H1 (cell line): ENCODE measurements around the gene UNC13D. TPM values are rescaled to one million over a fixed set of nuclear protein-coding genes. Genes with fewer than 3 reads are reported as not detected.

Source experiments
- BACH1 ChIP-seq: IDR thresholded peaks from 2 replicates; pipeline ENCODE4 v1.6.1; 2012; ENCODE audit warnings: low read length, improper control_type of control experiment
- CHD1 ChIP-seq: IDR thresholded peaks from 2 replicates; pipeline ENCODE4 v1.6.1; 2012; ENCODE audit warnings: low read depth, low read length, improper control_type of control experiment
- KDM4A ChIP-seq: IDR thresholded peaks from one replicate; pipeline ENCODE4 v1.7.1; 2012; ENCODE audit warnings: low read depth, mild to moderate bottlenecking, moderate library complexity, low read length, inconsistent platforms; ENCODE audit not compliant: severe bottlenecking
- SAP30 ChIP-seq: fragments of 300-600 bp; sonication (generic); IDR thresholded peaks from 2 replicates; pipeline ENCODE4 v1.7.1; 2012; ENCODE audit warnings: low read length, moderate library complexity, mild to moderate bottlenecking, inconsistent platforms; ENCODE audit not compliant: insufficient read depth, insufficient replicate concordance
- SP1 ChIP-seq: IDR thresholded peaks from 2 replicates; pipeline ENCODE4 v1.6.1; 2011; ENCODE audit warnings: low read depth, low read length
- SP2 ChIP-seq: IDR thresholded peaks from 2 replicates; pipeline ENCODE4 v1.6.1; 2012; ENCODE audit warnings: mild to moderate bottlenecking, low read length, inconsistent platforms
- TCF12 ChIP-seq: IDR thresholded peaks from 2 replicates; pipeline ENCODE4 v1.6.1; 2011; ENCODE audit warnings: low read depth, mild to moderate bottlenecking, low read length
- polyA plus RNA-seq, 7 experiments: library from polyadenylated mRNA; depleted of rRNA in 3 of 7; stranded (reverse) in 5 of 7; unstranded in 2 of 7; fragments of >200 nt in 5 of 7; fragments of 200-250 nt in 2 of 7; gene quantifications; 1 replicate in 5 of 7; 2 replicates in 1 of 7; 4 replicates in 1 of 7; pipeline versions ENCODE4 v1.2.1 to v1.2.3, GENCODE V29; 2011 to 2013; ENCODE audit warnings: missing spikeins in 2 of 7, mixed read lengths in 2 of 7
- total RNA-seq: library from RNA; stranded (reverse); fragmentation: NEBNext Ultra II Directional; extraction: Animal tissue kit (Norgen Biotek cat#: 25700); gene quantifications from 2 replicates; pipeline ENCODE4 v1.2.1, GENCODE V29; 2021
- TF ChIP-seq, protein P1 (sequence below): fragments of 300-600 bp; sonication (generic); IDR thresholded peaks from 2 replicates; pipeline ENCODE4 v1.7.1; 2012; ENCODE audit warnings: low read length, moderate library complexity, mild to moderate bottlenecking, inconsistent platforms; ENCODE audit not compliant: insufficient replicate concordance

Gene UNC13D
- total and polyA plus RNA-seq, 2 of the 8 experiments (the other 6 are each of a cell fraction or from before 2014, with no cell fraction given): 3.6 to 8.4 TPM

- TF ChIP-seq, protein P1, sequence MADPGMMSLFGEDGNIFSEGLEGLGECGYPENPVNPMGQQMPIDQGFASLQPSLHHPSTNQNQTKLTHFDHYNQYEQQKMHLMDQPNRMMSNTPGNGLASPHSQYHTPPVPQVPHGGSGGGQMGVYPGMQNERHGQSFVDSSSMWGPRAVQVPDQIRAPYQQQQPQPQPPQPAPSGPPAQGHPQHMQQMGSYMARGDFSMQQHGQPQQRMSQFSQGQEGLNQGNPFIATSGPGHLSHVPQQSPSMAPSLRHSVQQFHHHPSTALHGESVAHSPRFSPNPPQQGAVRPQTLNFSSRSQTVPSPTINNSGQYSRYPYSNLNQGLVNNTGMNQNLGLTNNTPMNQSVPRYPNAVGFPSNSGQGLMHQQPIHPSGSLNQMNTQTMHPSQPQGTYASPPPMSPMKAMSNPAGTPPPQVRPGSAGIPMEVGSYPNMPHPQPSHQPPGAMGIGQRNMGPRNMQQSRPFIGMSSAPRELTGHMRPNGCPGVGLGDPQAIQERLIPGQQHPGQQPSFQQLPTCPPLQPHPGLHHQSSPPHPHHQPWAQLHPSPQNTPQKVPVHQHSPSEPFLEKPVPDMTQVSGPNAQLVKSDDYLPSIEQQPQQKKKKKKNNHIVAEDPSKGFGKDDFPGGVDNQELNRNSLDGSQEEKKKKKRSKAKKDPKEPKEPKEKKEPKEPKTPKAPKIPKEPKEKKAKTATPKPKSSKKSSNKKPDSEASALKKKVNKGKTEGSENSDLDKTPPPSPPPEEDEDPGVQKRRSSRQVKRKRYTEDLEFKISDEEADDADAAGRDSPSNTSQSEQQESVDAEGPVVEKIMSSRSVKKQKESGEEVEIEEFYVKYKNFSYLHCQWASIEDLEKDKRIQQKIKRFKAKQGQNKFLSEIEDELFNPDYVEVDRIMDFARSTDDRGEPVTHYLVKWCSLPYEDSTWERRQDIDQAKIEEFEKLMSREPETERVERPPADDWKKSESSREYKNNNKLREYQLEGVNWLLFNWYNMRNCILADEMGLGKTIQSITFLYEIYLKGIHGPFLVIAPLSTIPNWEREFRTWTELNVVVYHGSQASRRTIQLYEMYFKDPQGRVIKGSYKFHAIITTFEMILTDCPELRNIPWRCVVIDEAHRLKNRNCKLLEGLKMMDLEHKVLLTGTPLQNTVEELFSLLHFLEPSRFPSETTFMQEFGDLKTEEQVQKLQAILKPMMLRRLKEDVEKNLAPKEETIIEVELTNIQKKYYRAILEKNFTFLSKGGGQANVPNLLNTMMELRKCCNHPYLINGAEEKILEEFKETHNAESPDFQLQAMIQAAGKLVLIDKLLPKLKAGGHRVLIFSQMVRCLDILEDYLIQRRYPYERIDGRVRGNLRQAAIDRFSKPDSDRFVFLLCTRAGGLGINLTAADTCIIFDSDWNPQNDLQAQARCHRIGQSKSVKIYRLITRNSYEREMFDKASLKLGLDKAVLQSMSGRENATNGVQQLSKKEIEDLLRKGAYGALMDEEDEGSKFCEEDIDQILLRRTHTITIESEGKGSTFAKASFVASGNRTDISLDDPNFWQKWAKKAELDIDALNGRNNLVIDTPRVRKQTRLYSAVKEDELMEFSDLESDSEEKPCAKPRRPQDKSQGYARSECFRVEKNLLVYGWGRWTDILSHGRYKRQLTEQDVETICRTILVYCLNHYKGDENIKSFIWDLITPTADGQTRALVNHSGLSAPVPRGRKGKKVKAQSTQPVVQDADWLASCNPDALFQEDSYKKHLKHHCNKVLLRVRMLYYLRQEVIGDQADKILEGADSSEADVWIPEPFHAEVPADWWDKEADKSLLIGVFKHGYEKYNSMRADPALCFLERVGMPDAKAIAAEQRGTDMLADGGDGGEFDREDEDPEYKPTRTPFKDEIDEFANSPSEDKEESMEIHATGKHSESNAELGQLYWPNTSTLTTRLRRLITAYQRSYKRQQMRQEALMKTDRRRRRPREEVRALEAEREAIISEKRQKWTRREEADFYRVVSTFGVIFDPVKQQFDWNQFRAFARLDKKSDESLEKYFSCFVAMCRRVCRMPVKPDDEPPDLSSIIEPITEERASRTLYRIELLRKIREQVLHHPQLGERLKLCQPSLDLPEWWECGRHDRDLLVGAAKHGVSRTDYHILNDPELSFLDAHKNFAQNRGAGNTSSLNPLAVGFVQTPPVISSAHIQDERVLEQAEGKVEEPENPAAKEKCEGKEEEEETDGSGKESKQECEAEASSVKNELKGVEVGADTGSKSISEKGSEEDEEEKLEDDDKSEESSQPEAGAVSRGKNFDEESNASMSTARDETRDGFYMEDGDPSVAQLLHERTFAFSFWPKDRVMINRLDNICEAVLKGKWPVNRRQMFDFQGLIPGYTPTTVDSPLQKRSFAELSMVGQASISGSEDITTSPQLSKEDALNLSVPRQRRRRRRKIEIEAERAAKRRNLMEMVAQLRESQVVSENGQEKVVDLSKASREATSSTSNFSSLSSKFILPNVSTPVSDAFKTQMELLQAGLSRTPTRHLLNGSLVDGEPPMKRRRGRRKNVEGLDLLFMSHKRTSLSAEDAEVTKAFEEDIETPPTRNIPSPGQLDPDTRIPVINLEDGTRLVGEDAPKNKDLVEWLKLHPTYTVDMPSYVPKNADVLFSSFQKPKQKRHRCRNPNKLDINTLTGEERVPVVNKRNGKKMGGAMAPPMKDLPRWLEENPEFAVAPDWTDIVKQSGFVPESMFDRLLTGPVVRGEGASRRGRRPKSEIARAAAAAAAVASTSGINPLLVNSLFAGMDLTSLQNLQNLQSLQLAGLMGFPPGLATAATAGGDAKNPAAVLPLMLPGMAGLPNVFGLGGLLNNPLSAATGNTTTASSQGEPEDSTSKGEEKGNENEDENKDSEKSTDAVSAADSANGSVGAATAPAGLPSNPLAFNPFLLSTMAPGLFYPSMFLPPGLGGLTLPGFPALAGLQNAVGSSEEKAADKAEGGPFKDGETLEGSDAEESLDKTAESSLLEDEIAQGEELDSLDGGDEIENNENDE: no peak
- TF ChIP-seq KDM4A: no peak
- TF ChIP-seq BACH1: no peak
- TF ChIP-seq SP1: no peak
- TF ChIP-seq CHD1: no peak
- TF ChIP-seq SAP30: no peak
- no peak for TF ChIP-seq TCF12
- TF ChIP-seq SP2: no peak
Measured at GRCh38 chr17:75791254-75791653, 53.0 kb downstream of the UNC13D start (continued).
